KMS-11 (cell line): ENCODE measurements around the gene TNNT1.

ENCODE experiments used
- H2AFZ ChIP-seq: fragments of 200-600 bp; sonication (generic); 2 replicates; pipeline ENCODE4 v1.6.1; 2016; ENCODE audit warnings: antibody characterized with exemption, mixed run types, low read depth
- H3K27ac ChIP-seq: fragments of 200-600 bp; sonication (generic); 2 replicates; pipeline ENCODE4 v1.6.1; 2016; ENCODE audit warnings: mild to moderate bottlenecking, mixed run types
- H3K27me3 ChIP-seq: fragments of 200-600 bp; sonication (generic); 2 replicates; pipeline ENCODE4 v1.6.1; 2017; ENCODE audit warnings: mild to moderate bottlenecking, low read depth, mixed run types, moderate library complexity; ENCODE audit not compliant: insufficient read depth
- H3K36me3 ChIP-seq: fragments of 200-600 bp; sonication (generic); 2 replicates; pipeline ENCODE4 v1.6.1; 2017; ENCODE audit warnings: mild to moderate bottlenecking, mixed run types; ENCODE audit not compliant: insufficient read depth
- H3K4me1 ChIP-seq: fragments of 200-600 bp; sonication (generic); 2 replicates; pipeline ENCODE4 v1.6.1; 2016; ENCODE audit warnings: mild to moderate bottlenecking, low read depth, mixed run types; ENCODE audit not compliant: poor library complexity, severe bottlenecking
- H3K4me2 ChIP-seq: fragments of 200-600 bp; sonication (generic); 2 replicates; pipeline ENCODE4 v1.7.0; 2016; ENCODE audit warnings: mild to moderate bottlenecking, mixed run types
- H3K4me3 ChIP-seq: fragments of 200-600 bp; sonication (generic); IDR thresholded peaks from 2 replicates; pipeline ENCODE4 v1.6.1; 2017; ENCODE audit warnings: low read depth, low read length, mixed read lengths; ENCODE audit not compliant: insufficient read depth
- H3K79me2 ChIP-seq: fragments of 200-600 bp; sonication (generic); 2 replicates; pipeline ENCODE4 v1.6.1; 2016; ENCODE audit warnings: low read depth, mixed run types; ENCODE audit not compliant: insufficient read depth
- H3K9ac ChIP-seq: fragments of 200-600 bp; sonication (generic); 2 replicates; pipeline ENCODE4 v1.6.1; 2016; ENCODE audit warnings: mild to moderate bottlenecking, mixed run types
- H4K20me1 ChIP-seq: fragments of 200-600 bp; sonication (generic); 2 replicates; pipeline ENCODE4 v1.6.1; 2016; ENCODE audit warnings: mild to moderate bottlenecking, mixed run types; ENCODE audit not compliant: insufficient read depth
- CTCF ChIP-seq: fragments of 200-600 bp; sonication (generic); conservative IDR thresholded peaks from 2 replicates; pipeline ENCODE4 v1.6.1; 2017; ENCODE audit warnings: low read depth, mild to moderate bottlenecking, antibody characterized with exemption, low read length, moderate library complexity, mixed read lengths

The TNNT1 gene

DNA sequence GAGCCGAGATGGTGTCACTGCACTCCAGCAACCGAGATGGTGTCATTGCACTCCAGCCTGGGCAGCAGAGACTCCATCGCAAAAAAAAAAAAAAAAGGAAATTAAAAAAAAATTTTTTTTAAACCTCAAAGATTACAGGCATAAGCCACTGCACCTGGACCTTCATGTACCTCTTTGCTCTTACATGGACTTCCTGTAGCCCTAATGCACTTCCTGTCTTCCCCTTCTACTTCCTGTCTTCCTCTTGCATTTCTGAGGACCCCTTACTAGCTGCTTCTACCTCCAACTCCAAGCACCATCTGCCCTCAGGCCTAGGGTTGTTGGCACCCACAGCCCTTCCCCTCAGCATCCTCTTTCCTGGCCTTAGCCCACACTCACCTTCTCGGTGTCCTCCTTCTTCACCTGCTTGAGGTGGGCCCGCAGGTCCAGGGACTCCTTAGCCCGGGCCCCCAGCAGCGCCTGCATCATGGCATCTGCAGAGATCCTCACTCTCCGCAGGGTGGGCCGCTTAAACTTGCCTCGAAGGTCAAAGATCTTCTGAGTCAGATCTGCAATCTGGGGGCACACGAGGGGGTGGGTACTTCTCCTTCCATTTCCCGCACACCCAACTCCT is 4.8 kb upstream of the TNNT1 start:
- no peak for TF ChIP-seq CTCF
- Histone ChIP-seq H4K20me1 (no peaks in the 10 kb centered on the region), H2AFZ (no peak overlapping the region), H3K79me2 (no peaks in the 10 kb centered on the region), H3K9ac (no peak overlapping the region), H3K4me3 (no peak overlapping the region), H3K4me2 (no peak overlapping the region), H3K27ac (no peak overlapping the region), H3K36me3 (no peaks in the 10 kb centered on the region), H3K27me3 (peaks cover 33% of the 10 kb centered on the region; the same call in 1 of the 2 replicates), H3K4me1 (no peaks in the 10 kb centered on the region)

- H3K27me3 ChIP-seq: peaks cover 41% of the 10 kb centered on the region; the same call in 1 of the 2 replicates
- no peak overlapping the region for H3K4me2 ChIP-seq
- H3K4me1 ChIP-seq: no peaks in the 10 kb centered on the region
- no peak overlapping the region for H3K9ac ChIP-seq
- H4K20me1 ChIP-seq: no peaks in the 10 kb centered on the region
- H3K79me2 ChIP-seq: no peaks in the 10 kb centered on the region
- H3K4me3 ChIP-seq: no peak overlapping the region
- peak overlapping the region; percentile 44; the same call in 1 of the 2 replicates for H2AFZ ChIP-seq
- no peak for TF ChIP-seq CTCF
- no peaks in the 10 kb centered on the region for H3K36me3 ChIP-seq
- H3K27ac ChIP-seq: no peak overlapping the region
Measured at GRCh38 chr19:55152017-55152416, 3.0 kb upstream of the TNNT1 start.

DNA sequence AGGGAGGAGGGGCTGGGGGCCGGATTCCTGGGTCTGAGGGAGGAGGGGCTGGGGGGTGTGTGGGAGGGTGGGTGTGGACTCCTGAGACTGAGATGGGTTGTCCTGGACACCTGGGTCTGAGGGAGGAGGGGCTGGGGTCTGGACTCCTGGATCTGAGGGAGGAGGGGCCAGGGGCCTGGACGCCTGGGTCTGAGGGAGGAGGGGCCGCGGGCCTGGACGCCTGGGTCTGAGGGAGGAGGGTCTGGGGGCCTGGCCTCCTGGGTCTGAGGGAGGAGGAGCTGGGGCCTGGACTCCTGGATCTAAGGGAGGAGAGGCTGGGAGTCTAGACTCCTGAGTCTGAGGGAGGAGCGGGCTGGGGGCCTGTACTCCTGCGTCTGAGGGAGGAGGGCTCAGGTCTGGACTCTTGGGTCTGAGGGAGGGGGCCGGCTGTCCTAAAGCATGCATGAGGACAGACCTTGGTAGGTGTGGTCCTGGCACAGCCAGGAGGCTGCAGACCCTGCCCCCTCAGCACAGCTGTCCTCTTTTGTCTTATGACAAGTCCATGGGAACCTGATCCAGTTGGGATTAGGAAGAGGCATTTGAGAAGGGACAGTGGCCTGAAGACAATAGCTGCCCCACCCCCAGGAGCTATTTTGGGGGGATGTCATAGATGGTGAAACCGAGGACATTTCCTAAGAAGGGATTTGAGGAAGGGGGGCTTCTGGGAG is 1.3 kb downstream of the TNNT1 start:
- no peak overlapping the region for H3K4me3 ChIP-seq

DNA sequence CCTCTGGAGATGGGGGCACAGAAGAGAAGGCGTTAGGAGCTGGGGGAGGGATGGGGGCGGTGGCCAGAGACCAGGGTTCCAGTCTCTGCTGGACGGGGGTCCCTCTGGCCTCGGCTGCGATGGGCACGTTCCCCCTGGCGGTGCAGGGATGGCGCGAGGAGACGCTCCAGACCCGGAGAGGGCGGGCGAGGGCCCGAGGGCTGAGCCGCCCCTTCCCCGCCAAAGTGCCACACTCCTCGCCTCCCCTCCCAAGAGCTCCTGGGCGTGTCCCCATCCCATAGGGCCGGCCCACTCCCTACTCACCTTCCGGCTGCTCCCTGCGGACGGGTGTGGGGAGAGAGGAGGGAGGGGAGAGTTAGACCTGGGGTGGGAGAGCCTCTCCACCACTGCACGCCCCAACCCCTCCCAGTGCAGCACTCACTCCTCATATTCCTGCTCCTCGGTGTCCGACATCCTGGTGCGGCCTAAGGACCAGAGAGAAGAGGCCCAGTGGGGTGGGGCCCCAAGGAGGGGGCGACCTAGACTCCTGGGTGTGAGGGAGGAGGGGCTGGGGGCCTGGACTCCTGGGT is 2.2 kb downstream of the TNNT1 start:
- Histone ChIP-seq H3K9ac (no peak overlapping the region), H3K4me3 (no peak overlapping the region), H3K36me3 (no peaks in the 10 kb centered on the region), H3K27me3 (peaks cover 75% of the 10 kb centered on the region), H3K4me2 (no peak overlapping the region), H3K27ac (no peak overlapping the region), H3K4me1 (no peaks in the 10 kb centered on the region), H4K20me1 (no peaks in the 10 kb centered on the region), H2AFZ (peak overlapping the region; percentile 30; the same call in 1 of the 2 replicates), H3K79me2 (no peaks in the 10 kb centered on the region)
- TF ChIP-seq CTCF: no peak

More for the DNA sequence above, 1.3 kb downstream of the TNNT1 start:
- Histone ChIP-seq H3K79me2 (no peaks in the 10 kb centered on the region), H3K27me3 (peaks cover 66% of the 10 kb centered on the region), H3K27ac (no peak overlapping the region), H3K9ac (no peak overlapping the region), H3K36me3 (no peaks in the 10 kb centered on the region), H2AFZ (no peak overlapping the region), H3K4me2 (no peak overlapping the region), H3K4me1 (no peaks in the 10 kb centered on the region), H4K20me1 (no peaks in the 10 kb centered on the region)
- TF ChIP-seq CTCF: no peak
